Stimulated activated CD4-positive, alpha-beta T cell treated with anti-CD3 and anti-CD28 coated beads, TNF-alpha, amount 100 ng/mL, for 48 hours (primary cell): ENCODE measurements around the gene ASTN1.

ENCODE experiments used
- DNase-seq, 3 donors: peaks; one replicate each; pipeline ENCODE4 v3.0.0-alpha.2; 2020; ENCODE audit warnings: low read depth in 3 of 3

ASTN1 gene

DNA sequence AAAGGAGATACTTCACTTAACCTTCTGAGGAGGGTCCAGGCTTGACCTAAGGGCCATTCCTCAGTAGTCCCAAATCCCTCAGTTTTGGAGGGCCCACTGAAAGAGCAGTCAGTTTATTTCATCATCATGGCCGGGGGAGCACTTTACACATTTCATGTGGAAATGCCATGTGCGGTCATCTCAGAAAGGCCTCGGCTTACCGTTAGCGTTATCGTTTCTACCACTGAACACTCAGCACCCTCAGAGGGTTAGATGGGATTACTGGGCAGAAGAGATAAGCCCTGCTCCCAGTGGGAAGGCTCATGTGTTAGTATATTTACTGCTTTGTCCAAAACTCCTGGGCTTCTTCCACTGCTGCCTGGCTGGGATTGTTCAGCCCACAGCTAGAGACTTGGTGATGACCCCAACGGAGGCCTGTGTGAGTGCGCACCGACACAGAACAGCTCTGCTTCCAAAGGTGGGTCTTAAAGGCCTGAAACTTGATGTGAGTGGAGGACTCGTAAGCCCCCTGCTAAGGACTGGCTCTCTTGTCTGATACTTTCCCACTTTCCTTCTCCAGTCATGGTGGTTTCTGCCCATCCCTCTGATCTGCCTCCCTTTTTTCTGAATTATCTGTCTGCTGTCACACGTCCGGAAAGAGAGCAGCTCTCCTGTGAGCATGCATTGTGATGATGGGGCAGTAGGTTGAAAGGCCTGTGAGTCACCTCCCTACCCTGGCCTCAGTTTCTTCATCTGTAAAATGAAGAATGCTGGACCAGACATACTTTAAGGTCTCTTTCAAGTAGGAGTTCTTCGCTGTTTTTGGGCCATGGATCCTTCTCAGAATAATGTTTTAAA, 284.5 kb downstream of the ASTN1 start:
- DNase-seq, result no peak

DNA sequence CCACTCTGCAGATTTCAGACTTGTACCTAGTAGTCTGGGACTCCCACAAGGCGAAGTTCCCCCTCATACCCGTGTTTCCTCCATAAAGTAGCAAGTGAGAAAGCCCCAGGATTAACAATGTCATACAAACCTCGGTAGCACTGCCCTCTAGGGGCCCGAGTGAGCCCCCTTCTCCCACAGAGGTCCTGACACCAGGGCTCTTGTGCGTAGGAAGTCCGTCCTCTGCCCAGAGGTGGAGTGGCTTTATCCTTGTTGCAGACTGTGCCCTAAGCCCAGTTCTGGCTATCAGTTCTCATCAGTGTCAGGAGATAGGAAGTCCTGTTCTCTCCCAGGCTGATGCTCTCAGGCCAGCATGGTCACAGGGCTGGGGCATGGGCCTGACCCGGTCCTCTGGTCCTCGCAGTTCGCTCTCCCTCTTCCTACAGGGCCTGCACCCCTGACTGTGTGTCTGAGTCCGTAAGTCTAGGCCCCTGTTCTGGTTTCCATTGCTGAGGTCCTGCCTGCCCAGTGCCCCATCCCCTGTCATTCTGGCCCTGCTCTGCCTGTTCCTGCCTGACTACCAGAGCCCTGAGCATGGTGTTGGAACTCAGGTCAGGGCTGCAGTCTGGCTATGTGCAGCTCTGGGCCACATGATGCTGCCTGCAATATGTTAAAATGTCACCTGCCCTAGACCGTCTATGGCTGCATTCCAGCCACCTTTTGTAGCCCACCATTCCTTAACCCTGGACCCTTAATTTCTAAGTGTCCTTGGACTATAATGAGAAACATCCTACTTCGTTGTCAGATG, 285.6 kb downstream of the ASTN1 start:
- DNase-seq, result no peak

DNA sequence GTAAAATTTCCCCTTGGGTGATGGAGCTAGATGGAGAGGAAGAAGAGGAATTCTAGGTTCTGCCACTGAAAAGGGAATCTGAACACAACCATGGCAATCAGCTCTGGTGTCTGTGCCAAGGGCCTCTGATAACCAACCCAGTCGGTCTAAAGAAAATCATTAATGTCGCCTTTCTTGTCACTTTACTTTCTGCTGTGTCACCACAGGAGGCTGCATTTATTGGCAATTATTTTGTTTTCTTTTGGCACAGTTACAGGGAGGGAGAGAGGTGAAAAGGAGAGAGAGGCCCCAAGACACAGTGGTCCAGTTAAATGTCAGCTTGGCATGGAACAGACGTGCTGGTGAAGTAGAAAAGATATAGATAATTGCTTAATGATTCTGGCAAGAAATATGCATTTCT, 287.0 kb downstream of the ASTN1 start:
- no peak for DNase-seq

DNA sequence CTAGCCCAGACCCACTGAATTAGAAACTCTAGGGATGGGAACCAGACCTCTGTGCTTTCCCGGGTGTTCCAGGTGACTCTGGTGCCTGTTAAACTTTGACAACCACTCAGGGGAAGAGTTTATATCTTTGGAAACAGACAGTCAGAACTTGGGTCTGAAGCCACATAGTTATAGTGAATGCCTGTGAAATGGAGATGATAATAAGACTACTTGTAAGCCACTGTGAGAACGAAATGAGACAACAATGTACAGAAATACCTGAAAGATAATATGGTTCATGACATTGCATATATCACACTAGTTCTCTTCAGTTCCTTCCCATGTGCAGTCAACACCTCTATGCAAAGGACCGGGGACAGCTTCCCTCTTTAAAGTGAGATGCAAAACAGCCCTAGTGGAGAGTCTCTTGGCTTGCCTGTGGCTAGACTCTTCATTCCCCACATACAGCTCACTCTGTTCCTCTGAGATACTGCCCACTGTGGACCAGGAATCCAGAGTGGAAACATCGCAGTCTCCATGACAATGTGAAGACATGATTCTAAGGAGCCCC, 287.5 kb downstream of the ASTN1 start:
- no peak for DNase-seq

DNA sequence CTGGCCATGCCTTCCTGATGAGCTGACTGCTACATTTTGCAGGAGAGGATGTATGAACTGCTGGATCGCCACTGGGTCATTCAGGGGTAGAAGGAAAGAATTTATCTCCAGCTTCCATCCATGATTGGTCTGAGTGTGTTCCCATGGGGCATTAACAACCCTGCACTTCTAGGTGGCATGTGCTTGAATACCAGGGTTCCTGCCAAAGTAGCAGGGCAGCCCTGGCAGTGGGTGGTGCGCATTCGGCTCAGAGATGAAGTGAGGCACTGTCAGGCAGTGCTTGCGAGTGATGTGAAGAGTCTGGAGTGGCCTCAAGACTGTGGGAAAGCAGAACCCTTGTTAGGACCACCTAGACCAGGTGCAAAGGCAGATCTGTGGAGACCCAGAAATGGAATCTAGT, 294.9 kb downstream of the ASTN1 start:
- no peak for DNase-seq

DNA sequence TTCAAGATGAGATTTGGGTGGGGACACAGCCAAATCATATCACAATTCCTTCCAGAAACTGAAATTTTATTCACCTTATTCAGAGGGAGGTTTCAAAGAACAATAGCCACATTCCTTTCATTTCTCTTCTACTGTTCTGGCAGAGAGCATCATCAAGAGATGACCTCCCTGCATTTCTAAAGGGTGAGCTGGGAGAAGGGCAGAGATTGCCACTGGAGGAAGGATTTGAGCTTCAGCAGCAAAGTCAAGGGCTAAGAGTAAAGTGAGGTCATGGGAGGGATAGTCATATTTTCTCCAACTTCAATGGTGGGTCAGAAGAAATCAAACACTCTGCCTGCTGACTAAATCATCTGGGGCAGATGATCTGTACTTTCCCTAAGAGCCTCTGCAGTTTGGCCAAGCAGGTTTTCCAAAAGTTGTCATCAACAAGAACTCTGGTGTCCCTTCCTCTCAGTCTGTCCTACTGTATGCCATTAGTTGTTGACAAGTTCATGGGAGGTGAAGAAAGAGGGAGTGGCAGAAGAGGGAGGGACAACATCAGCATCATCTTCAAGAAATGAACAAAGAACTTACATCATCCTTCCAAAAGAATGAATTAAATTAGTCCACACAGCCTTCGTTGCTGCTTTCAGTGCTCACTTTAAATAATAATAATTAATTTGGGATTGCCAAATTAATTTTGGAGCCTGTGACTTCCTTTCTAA, 298.3 kb downstream of the ASTN1 start:
- DNase-seq, result no peak

DNA sequence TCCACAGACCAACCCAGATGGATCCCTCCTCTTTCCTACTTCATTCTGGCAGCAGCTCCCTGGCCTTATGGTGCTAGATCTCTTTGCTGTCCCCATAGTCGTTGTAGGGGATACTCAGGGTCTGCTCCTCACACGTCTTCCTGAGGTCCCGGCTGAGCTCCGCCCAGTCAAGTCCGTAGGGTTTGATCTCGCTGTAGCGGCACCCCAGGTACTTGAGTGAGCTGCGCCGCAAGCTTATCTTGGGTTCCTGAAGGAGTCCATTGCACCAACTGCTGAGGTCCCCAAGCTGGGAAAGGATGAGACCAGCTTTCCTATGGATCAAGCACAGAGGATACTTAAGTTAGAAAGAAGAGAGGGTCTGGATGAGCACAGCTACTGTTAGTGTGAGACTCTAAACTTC, 300.3 kb downstream of the ASTN1 start:
- no peak for DNase-seq

DNA sequence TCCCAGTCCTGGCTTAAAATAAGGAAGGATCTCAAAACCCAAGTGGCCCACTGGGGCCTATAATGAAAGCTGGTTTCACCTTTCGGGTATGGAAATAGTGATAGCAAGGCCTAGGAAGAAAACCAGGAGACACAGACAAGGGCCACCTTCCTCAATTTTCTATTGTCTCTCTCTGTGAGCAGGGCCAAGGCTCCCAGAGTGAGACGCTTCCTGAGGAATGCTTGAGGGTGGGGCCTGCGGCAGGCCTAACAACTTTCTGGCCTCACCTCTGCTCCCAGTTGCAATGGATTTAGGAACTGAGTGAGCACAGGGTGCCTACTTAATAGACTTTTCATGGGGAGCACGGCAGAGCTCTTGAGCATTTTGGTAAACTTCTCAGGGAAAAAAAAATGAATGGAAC, 300.9 kb downstream of the ASTN1 start:
- no peak for DNase-seq

DNA sequence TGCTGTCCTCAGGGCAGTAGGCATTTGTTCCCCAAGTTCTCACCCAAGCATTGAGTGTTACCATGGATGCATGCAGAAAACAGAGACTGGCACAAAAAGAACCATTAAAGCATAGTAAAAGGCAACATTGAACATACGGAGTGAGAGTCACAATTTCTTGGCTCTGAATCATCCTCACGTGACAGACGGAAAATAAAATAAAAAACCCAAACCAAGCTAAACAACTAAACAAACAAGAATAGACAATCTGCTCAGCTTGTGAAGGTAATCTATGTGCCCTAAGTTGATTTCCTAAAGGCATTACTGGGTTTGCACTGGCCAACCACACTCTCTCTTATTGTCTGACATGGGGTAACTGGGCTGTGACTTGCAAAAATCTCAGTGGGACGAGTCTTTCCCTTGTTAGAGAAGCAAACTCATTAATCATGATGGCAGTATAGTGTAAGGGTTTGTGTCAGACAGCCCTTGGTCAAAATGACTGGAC, 306.0 kb downstream of the ASTN1 start:
- no peak for DNase-seq

DNA sequence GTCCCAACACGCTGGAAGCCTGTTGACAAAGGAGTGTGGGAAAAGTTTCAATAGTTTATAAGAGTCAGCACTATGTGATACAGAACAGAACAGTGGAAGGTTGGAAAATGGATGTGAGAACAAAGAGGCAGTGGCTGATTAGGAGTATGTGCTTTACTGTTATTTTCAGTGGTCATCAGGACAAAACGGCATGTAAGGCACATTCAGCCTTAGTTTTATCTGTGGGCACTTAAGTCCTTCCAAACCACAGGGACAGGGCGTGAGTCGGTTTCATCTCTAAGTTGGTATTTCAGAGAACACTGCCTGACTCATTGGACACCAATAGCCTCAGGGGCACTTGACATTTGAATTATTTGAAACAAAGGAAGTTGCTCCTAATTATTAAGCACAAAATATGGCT, 306.9 kb downstream of the ASTN1 start:
- DNase-seq, result no peak

DNA sequence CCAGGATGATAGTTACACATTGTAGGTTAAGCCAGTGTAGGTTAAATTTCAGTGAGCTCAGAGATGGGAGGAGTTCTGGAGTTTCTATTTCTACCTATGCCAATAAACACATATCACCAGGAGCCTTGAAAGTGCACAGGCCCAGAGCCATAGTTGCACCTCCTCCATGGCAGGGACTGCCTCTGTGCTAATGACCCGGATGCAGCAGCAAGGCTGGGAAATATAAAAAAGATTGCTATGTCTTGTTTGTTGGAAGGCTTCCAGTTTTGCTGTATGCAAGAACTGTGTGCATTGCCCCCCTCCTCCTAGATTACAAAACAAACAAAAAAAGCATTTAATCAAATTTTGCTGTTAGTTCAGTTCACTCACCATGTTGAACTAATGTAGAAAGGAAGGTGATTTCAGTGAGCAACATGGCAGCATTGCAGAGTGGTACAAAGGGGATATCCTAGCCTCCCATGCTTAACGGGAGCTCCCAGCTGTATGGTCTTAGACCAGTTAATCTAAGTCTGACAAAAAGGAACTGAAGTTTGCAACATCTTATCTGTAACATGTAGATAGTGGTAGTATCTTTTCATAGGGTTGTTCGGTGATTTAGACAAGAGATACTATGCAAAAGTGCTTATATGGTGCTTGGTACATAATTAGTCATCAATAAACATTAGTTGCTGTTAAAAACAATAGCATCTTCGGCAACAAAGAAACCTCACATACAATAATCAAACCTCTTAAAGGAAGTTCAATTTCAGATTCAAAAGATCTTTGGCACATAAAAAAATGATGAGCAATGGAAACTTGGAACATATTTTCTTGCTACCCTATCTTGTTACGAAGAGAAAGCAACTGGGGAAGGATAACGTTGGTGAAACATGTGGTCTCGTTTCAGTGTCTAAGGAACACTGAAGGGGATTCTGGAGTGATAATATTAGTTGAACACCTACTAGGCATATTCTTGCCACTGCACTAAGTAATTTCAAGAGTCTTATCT, 309.5 kb downstream of the ASTN1 start:
- DNase-seq, result no peak

DNA sequence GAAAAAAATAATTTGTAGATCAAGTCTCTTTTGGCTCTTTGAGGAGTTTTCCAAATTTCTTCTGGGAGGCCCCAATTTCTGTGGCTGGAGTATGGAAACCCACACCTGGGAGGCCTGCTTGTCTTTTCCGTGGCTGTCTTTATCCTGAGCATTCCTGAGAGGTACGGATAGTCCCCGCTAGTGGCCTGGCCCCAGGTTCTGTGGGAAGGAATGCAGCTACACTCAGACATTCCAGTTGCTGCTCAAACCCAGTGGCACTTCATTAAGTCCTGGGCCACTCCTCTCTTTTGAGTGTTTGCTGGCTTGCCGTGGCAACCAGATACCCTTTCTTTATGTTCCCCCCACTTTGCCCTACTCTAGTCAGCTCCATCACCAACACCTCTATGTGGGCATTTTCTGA, 310.4 kb downstream of the ASTN1 start:
- DNase-seq, result no peak

DNA sequence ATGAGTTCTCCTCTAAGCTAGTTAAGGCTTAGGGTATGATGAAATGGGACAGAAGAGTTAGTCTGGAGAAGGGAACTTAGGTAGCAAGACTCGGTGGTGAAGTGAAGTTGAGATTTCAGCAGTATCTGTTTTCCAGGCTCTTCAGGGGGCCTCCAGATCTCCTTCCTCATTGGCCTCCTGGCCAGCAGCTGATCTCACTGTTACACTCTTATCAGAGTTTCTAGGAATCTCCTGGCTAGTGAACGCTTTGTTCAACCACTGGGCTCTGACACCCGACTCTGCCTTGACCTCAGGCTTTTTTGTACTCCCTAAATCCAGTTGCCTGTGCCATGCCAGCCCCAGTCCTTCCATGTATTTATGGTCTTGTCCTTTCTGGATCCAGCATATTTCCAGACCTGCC, 311.0 kb downstream of the ASTN1 start:
- DNase-seq, result no peak

DNA sequence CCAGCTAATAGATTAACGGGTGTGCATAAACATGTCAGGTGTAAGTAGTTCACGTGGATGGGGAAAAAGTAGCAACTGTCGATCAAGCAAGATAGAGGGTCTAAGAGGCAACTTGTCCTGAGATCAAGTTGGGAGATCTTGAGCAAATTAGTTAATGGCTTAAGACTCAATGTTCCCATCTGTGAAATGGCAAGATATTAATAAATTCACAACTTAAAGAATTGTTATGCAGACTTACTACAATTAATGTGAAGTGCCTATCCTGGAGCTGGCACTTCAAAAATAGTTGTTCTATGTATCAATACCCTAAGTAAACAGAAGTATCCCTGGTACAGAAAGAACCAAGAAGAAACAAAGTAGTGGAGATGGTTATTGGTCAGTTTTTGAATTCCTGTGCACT, 312.4 kb downstream of the ASTN1 start:
- DNase-seq, result no peak

DNA sequence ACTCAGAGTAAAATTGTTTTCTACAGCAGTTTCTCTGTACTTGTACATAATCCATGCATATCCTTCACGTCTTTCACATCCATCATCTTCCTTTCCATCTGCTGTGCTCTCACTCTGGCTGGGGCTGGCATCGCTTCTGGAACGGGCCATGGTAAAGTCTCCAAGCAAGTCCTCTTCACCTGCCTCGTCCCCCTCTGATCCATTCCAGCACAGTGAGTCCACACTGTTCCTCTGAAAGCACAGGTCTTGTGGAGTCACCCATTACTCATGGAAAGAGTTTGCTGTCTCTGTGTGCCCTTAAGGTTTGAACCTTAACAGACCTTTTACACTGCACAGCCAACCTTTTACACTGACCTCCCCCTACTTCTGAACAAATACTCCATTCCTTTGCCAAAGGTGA, 313.6 kb downstream of the ASTN1 start:
- DNase-seq, result no peak

DNA sequence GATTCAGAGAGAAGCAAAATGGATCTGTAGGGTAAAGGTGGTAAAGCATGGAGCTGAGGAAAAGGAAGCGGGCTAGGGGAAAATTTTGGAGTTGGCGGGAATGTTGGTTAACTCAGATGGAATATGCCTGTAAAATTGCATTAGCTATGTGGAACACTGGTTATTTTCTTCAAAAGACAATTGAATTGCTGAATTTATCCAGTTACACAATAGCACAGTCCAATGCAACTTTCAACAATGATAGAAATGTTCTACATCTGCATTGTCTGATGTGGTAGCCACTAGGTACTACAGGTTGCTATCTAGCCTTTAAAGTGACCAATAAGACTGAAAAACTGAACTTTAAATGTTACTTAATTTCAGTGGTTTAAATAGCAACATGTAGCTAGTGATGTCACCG, 315.2 kb downstream of the ASTN1 start:
- DNase-seq, result no peak

DNA sequence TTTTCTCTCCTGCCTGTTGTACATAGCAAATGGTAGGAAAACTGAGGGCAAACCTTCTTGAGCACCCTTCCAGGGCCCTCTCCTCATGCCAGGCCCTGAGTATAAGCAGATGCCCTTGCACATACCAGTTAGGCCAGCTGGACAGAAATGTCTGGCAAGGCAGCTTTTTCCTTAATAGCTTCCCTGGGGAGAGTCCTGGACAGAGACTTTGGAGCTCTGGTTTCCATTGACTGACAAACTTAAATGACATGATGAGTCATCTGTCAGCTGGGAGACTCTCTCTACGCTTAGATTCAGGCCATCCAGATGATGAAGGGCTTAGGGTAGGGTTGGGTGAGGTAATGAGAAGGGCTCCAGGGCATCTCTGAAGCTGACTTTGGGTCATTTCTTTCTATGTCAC, 317.5 kb downstream of the ASTN1 start:
- DNase-seq, result no peak

DNA sequence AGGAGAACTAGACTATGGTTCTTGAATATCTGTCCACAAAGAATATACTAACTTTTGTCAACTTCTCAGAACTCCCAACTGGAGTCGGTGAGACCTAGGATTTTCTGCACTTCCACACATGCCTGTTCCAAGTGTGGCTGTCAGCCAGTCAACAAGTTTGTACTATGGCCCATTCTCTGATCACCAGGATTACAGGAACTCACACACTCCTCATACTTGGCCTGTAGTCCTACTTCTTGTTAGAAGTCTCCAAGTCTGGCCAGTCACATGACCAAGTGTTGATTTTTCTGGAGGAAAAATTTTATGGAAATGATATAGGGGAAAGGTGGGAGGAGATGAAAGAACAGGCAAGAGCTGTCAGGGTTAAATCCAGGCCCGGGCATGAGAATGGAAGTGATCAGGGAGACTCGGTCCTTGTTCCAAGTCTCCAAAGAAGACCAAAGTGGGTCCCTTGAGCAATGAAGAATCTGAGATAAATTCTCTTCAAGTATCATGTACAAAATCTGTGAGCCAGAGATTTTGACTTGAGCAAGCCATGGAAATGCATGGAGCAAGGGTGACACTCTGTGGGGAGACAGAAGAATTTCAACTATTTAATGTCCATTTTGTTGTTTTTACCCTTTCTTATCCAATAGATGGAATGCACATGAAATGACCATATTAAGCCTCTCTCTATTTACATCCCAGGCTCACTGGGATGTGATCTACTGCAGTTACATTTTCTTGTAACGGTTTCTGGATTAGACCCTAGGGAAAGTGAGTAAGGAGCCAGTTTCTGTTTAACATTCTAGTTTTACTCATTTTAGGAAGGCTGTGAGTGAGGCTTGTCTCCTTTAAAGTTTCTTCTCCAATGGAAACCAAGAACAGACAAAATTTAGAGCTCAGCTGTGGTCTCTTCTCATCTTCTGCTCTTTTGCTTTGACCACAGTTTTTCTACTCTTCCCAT, 320.9 kb downstream of the ASTN1 start:
- no peak for DNase-seq

DNA sequence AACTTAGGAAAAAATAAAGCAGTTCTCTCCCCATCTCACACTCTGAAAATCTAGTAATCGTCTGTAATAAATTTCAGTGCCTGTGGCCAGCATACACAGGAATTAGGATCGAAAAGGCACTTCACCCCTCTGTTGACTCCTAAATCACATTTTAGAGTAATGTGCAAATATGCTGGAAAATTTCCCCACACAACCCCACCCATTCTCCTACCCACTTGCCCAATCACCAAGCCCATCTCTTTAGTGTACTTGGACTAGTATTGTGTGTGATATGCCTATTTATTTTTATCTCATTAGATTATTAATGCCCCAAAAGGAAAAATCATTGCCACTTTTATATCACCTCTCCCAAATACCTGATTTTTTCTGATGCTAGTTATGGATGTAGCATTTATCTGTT, 323.3 kb downstream of the ASTN1 start:
- DNase-seq, result no peak

DNA sequence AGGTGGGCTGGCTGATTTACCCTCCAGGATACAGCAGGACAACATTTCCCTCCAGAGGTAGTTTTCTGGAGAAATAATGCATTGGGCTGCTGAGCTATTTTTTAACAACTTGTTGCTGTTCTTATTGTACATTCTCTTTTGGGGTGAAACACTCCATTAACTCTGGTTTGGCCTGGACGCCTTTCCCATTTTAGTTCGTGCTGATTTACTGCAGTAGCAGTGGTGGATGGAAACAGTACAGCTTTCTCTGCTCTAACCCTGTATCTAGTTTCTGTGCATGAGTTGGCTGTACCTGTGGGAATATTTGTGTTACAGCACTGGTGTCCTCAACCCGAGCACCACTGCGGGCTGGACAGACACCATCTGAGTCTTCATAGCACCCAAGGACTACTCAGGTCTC, 325.3 kb downstream of the ASTN1 start:
- no peak for DNase-seq
